ENCODE data around the gene KRTAP4-11.
"Not testable (repeated sequence)": the region's sequence is repeated elsewhere in the genome, so short reads cannot be mapped to it uniquely, and the experiment has no call there.

The KRTAP4-11 gene

GRCh38 chr17:41117846-41118386 lies at the start of gene KRTAP4-11:
TSS of gene KRTAP4-11 (minus strand) at chr17:41118373. CDS start at chr17:41118315, 58 bp downstream.
- not testable (repeated sequence) for DNase-seq (ENCODE audit: low read depth in 2 of 2)

GRCh38 chr17:41167561-41167960 lies 49.4 kb upstream of the KRTAP4-11 start:
- no peak for DNase-seq (ENCODE audit: low read depth in 2 of 2)

- no peak for DNase-seq (ENCODE audit: low read depth in 2 of 2)
These were observed 45.7 kb upstream of the KRTAP4-11 start for GRCh38 chr17:41163828-41164227.

GRCh38 chr17:41160648-41161047 lies 42.5 kb upstream of the KRTAP4-11 start, which contains the start of gene KRTAP4-4:
TSS of gene KRTAP4-4 (minus strand) at chr17:41160748. CDS start at chr17:41160691, 57 bp downstream.
- DNase-seq (ENCODE audit: low read depth in 2 of 2), result no peak

DNA sequence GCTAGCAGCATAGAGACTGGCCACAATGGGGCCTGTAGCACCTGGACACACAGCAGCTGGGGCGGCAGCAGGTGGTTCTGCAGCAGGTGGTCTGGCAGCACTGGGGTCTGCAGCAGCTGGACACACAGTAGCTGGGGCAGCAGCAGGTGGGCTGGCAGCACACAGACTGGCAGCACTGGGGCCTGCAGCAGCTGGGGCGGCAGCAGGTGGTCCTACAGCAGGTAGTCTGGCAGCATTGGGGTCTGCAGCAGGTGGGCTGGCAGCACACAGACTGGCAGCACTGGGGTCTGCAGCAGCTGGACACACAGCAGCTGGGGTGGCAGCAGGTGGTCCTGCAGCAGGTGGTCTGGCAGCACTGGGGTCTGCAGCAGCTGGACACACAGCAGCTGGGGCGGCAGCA lies 42.0 kb upstream of the KRTAP4-11 start:
- DNase-seq (ENCODE audit: low read depth in 2 of 2), result not testable (repeated sequence)

DNA sequence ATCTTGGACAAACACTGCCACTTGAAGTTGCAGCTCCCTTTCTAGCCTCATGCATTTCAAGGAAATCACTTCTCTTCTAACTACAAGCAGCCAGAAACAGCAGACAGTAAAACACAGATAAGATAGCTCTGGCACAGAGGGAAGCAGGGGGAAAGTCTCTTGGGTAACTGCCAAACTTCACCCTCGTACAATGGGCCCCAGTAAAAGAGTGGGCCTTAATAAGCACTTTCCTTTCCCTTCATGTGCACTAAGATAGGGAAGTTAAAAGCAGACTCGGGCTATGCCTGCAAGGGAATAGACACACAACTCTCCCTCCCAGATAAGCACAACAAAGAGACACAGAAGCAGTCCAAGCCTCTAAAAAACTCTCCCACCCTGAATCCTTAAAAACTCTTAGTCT lies 35.7 kb upstream of the KRTAP4-11 start:
- DNase-seq (ENCODE audit: low read depth in 2 of 2), result no peak

GRCh38 chr17:41151525-41151924 lies 33.4 kb upstream of the KRTAP4-11 start:
- no peak for DNase-seq (ENCODE audit: low read depth in 2 of 2)

GRCh38 chr17:41150026-41150425 lies 31.9 kb upstream of the KRTAP4-11 start:
- no peak for DNase-seq (ENCODE audit: low read depth in 2 of 2)

- DNase-seq (ENCODE audit: low read depth in 2 of 2), result no peak
These were observed 31.4 kb upstream of the KRTAP4-11 start, which contains the start of gene KRTAP4-5 for GRCh38 chr17:41149652-41149985. TSS of gene KRTAP4-5 (minus strand) at chr17:41149825. CDS start at chr17:41149767, 58 bp downstream.

DNA sequence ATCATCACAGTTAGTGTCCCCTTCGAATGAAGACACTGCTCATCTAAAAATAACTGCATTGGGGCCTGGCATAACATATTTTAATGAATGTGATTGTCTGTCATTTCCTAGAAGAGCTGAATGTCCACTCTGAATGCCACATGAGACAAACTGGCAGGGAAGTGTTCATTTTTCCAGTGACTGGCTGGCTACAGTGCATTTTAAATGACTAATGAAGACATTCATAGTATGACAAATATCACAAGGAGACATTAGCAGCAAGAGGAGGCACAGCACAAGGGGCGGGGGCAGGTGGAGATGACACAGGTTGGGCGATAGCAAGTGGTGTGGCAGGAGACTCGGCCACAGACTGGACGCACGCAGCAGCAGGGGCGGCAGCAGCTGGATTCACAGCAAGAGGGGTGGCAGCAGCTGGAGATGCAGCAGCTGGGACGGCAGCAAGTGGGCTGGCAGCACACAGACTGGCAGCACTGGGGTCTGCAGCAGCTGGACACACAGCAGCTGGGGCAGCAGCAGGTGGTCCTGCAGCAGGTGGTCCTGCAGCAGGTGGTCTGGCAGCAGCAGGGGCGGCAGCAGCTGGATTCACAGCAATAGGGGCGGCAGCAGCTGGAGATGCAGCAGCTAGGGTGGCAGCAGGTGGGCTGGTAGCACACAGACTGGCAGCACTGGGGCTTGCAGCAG lies 30.9 kb upstream of the KRTAP4-11 start:
- DNase-seq (ENCODE audit: low read depth in 2 of 2), result not testable (repeated sequence)

DNA sequence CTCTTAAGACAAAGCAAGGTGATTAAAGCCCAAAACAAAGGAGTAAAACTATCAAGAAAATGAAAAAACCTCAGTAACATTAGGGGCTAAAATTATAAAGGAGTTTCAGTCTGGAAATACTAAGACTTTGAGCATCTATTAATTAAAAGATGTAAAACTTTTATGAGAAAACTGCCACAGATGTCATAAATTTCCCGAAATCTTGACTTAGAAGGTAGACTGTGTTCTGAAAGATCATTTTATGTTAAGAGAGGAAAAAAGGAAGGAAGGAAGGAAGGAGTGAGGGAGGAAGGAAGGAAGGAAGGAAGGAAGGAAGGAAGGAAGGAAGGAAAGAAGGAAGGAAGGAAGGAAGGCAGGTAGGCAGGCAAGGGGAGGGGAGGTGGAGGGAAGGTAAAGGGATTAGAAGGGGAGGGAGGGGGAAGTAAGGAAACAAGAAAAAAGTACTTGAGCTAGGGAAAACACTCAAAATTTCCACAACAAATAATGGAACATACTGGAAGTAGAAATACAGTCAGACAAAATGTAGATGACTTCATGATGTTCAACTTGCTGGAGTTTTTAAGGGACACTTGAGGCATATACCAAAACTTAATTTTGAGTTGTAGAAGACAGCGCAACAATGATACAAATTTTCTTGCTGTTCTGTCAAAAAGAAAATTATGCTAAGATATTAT lies 29.5 kb upstream of the KRTAP4-11 start:
- no peak for DNase-seq (ENCODE audit: low read depth in 2 of 2)

DNA sequence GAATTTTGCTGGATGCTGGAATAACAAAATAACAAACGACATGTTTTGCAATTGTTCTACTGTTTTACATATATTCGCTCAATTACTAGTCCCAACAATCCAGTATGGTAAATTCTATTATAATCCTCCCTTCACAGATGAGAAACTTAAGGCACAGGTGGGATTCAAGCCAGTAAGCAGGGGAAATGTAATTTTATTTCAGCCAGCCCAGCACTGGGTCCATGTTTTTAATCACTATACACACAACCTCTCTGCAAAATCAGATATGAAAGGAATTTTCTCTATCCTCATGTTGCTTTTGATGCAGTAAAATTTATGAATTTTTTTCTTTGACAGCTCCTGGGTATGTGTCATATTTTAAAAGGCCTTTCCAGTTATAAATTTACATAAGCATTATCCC lies 27.1 kb upstream of the KRTAP4-11 start:
- no peak for DNase-seq (ENCODE audit: low read depth in 2 of 2)

DNA sequence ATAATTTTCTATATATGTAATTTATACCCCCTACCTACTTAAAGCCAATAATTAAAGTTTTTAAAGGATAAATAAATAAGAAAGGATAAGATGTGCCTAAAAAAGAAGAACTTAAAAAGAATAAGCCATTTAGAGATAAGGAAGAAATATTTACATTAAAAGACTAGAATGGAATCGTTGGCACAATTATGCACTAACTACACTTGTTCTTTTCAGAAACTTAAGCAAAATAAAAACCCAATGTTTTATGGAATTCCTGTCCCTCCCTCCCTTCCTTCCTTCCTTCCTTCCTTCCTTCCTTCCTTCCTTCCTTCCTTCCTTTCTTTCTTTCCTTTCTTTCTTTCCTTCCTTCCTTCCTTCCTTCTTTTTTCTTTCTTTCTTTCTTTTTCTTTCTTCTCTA lies 26.7 kb upstream of the KRTAP4-11 start:
- no peak for DNase-seq (ENCODE audit: low read depth in 2 of 2)

GRCh38 chr17:41141361-41141760 lies 23.2 kb upstream of the KRTAP4-11 start:
- DNase-seq (ENCODE audit: low read depth in 2 of 2), result no peak

GRCh38 chr17:41140360-41141131 lies 22.4 kb upstream of the KRTAP4-11 start, which contains the start of gene KRTAP4-6:
TSS of gene KRTAP4-6 (minus strand) at chr17:41140544. CDS start at chr17:41140487, 57 bp downstream.
- DNase-seq (ENCODE audit: low read depth in 2 of 2), result no peak

DNA sequence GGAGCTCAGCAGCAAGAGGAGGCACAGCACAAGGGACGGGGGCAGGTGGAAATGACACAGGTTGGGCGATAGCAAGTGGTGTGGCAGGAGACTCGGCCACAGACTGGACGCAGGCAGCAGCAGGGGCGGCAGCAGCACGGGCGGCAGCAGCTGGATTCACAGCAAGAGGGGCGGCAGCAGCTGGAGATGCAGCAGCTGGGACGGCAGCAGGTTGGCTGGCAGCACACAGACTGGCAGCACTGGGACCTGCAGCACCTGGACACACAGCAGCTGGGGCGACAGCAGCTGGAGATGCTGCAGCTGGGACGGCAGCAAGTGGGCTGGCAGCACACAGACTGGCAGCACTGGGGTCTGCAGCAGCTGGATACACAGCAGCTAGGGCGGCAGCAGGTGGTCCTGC lies 21.7 kb upstream of the KRTAP4-11 start:
- not testable (repeated sequence) for DNase-seq (ENCODE audit: low read depth in 2 of 2)

GRCh38 chr17:41133880-41134735 lies 15.9 kb upstream of the KRTAP4-11 start:
- DNase-seq (ENCODE audit: low read depth in 2 of 2), result no peak

DNA sequence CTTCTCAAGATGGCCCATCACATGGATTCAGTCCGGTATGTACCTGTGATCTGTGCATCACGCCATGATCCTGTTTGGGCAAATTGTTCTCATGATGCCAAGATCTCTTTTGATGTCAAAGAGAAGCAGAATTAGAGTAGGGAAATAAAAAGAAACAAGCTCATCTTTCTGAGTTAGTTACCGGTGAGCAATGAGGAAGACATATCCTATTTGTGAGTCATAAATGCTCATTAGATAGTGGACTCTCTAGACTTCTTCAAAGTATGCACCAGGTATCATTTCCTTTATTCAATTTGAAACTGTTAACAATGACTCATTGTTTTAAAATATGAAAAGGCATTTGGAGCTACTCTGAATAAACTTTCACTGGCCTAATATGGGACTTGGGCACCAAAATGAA lies 13.8 kb upstream of the KRTAP4-11 start:
- DNase-seq (ENCODE audit: low read depth in 2 of 2), result no peak

- no peak for DNase-seq (ENCODE audit: low read depth in 2 of 2)
These were observed 9.2 kb upstream of the KRTAP4-11 start for GRCh38 chr17:41127371-41127770.

- no peak for DNase-seq (ENCODE audit: low read depth in 2 of 2)
These were observed 8.2 kb upstream of the KRTAP4-11 start for GRCh38 chr17:41126412-41126811.

- DNase-seq (ENCODE audit: low read depth in 2 of 2), result no peak
These were observed 6.9 kb upstream of the KRTAP4-11 start for GRCh38 chr17:41125064-41125463.
